HG03039 (cell line): ENCODE results near the gene SOWAHA.

Experiments used
- ATAC-seq: cut with Tn5 transposase; IDR thresholded peaks from one replicate; pipeline ENCODE4 v1.9.1; 2021; ENCODE audit warnings: mild to moderate bottlenecking, moderate library complexity; ENCODE audit not compliant: unreplicated experiment

Gene SOWAHA

GRCh38 chr5:132812781-132813598 is at the start of gene SOWAHA:
Gene SOWAHA, plus strand, starts transcription at chr5:132813302. Its CDS starts 320 bp downstream, at chr5:132813622.
- ATAC-seq = no peak

GRCh38 chr5:132764051-132764450 is 49.1 kb upstream of the SOWAHA start:
- no peak for ATAC-seq

- ATAC-seq = no peak
Observed at GRCh38 chr5:132764671-132765238, 48.3 kb upstream of the SOWAHA start.

- no peak for ATAC-seq
Observed at GRCh38 chr5:132765311-132766019, 47.6 kb upstream of the SOWAHA start.

GRCh38 chr5:132766020-132766805 is 46.9 kb upstream of the SOWAHA start:
- no peak for ATAC-seq

- no peak for ATAC-seq
Observed at GRCh38 chr5:132766806-132767055, 46.4 kb upstream of the SOWAHA start.

- no peak for ATAC-seq
Observed at GRCh38 chr5:132767150-132767549, 46.0 kb upstream of the SOWAHA start.

GRCh38 chr5:132768485-132768868 is 44.6 kb upstream of the SOWAHA start:
- ATAC-seq = no peak

- no peak for ATAC-seq
Observed at GRCh38 chr5:132770476-132771159, 42.5 kb upstream of the SOWAHA start.

GRCh38 chr5:132771503-132771998 is 41.6 kb upstream of the SOWAHA start:
- no peak for ATAC-seq

GRCh38 chr5:132772291-132773070 is 40.6 kb upstream of the SOWAHA start:
- no peak for ATAC-seq

GRCh38 chr5:132773114-132773513 is 40.0 kb upstream of the SOWAHA start:
- no peak for ATAC-seq

- no peak for ATAC-seq
Observed at GRCh38 chr5:132773601-132774355, 39.3 kb upstream of the SOWAHA start.

GRCh38 chr5:132774406-132774805 is 38.7 kb upstream of the SOWAHA start:
- ATAC-seq = no peak

GRCh38 chr5:132774896-132775295 is 38.2 kb upstream of the SOWAHA start:
- ATAC-seq = no peak

- no peak for ATAC-seq
Observed at GRCh38 chr5:132775476-132775961, 37.6 kb upstream of the SOWAHA start.

GRCh38 chr5:132776131-132776937 is 36.8 kb upstream of the SOWAHA start:
- ATAC-seq = peak; percentile 8

- no peak for ATAC-seq
Observed at GRCh38 chr5:132776938-132777208, 36.2 kb upstream of the SOWAHA start.
